Naive thymus-derived CD4-positive, alpha-beta T cell (primary cell): ENCODE measurements around the gene RBM46. TPM values are rescaled to one million over a fixed set of nuclear protein-coding genes. Genes with fewer than 3 reads are reported as not detected.

Source experiments
- ATAC-seq: fragments of 150-1000 bp; cut with Tn5 transposase; 2 replicates; pipeline ENCODE4 v1.10.0; 2021; ENCODE audit warnings: mild to moderate bottlenecking, moderate library complexity
- CTCF ChIA-PET: fragments of 350-600 bp; sonication (Branson Sonifier 250); formaldehyde crosslinking; loops from one replicate; lab custom pipeline; 2021; ENCODE audit warnings: antibody characterized with exemption; lab: Charles Lee
- POLR2A ChIA-PET: fragments of 350-600 bp; sonication (Branson Sonifier 250); formaldehyde crosslinking; loops from one replicate; lab custom pipeline; 2021; ENCODE audit warnings: antibody characterized with exemption, inconsistent platforms; lab: Charles Lee
- DNase-seq, 9 donors: peaks; one replicate each; pipeline versions ENCODE4 v3.0.0 to v3.0.0-alpha.2; 2020 to 2022; ENCODE audit warnings: mixed read lengths in 1 of 9
- H3K27ac ChIP-seq: one replicate; pipeline ENCODE4 v1.7.0; 2013; ENCODE audit warnings: mild to moderate bottlenecking, low read depth, low read length, moderate library complexity
- H3K27me3 ChIP-seq, 2 donors: one replicate each; pipeline ENCODE4 v1.7.0; 2013; ENCODE audit warnings: low read length in 2 of 2, mild to moderate bottlenecking in 2 of 2, moderate library complexity in 2 of 2; ENCODE audit not compliant: control insufficient read depth in 2 of 2, insufficient read depth in 2 of 2
- H3K36me3 ChIP-seq, 3 experiments: 1 replicate in 2 of 3; 2 replicates in 1 of 3; pipeline ENCODE4 v1.7.0; 2013; ENCODE audit warnings: low read length in 3 of 3, mild to moderate bottlenecking in 3 of 3, moderate library complexity in 1 of 3; ENCODE audit not compliant: insufficient read depth in 3 of 3, control insufficient read depth in 2 of 3
- H3K4me1 ChIP-seq, 2 donors: one replicate each; pipeline ENCODE4 v1.7.0; 2013; ENCODE audit warnings: low read length in 2 of 2, mild to moderate bottlenecking in 2 of 2, moderate library complexity in 1 of 2; ENCODE audit not compliant: control insufficient read depth in 2 of 2, insufficient read depth in 2 of 2
- H3K4me3 ChIP-seq: 2 replicates; pipeline ENCODE4 v1.7.0; 2013; ENCODE audit warnings: mild to moderate bottlenecking, low read length
- H3K9me3 ChIP-seq, 3 experiments: 1 replicate in 2 of 3; 2 replicates in 1 of 3; pipeline ENCODE4 v1.7.0; 2013; ENCODE audit warnings: low read length in 3 of 3; ENCODE audit not compliant: control insufficient read depth in 2 of 3
- H3K27ac Mint-ChIP-seq, 9 donors: one replicate each; pipeline ENCODE4 v1.8.0; 2020 to 2022; ENCODE audit warnings: mixed read lengths in 9 of 9, mild to moderate bottlenecking in 8 of 9, moderate library complexity in 5 of 9, inconsistent platforms in 2 of 9
- H3K27me3 Mint-ChIP-seq, 5 donors: one replicate each; pipeline ENCODE4 v1.8.0; 2021 to 2022; ENCODE audit warnings: mixed read lengths in 5 of 5, mild to moderate bottlenecking in 1 of 5
- H3K36me3 Mint-ChIP-seq, 5 donors: one replicate each; pipeline ENCODE4 v1.8.0; 2020 to 2022; ENCODE audit warnings: mixed read lengths in 5 of 5, mild to moderate bottlenecking in 3 of 5, inconsistent platforms in 1 of 5
- H3K4me1 Mint-ChIP-seq, 7 donors: one replicate each; pipeline ENCODE4 v1.8.0; 2020 to 2022; ENCODE audit warnings: mixed read lengths in 7 of 7, mild to moderate bottlenecking in 3 of 7, inconsistent platforms in 1 of 7
- H3K4me3 Mint-ChIP-seq, 10 donors: one replicate each; pipeline ENCODE4 v1.8.0; 2020 to 2022; ENCODE audit warnings: mild to moderate bottlenecking in 10 of 10, mixed read lengths in 10 of 10, moderate library complexity in 6 of 10, inconsistent platforms in 2 of 10
- H3K9me3 Mint-ChIP-seq, 11 donors: one replicate each; pipeline ENCODE4 v1.8.0; 2020 to 2022; ENCODE audit warnings: mixed read lengths in 11 of 11, mild to moderate bottlenecking in 4 of 11, inconsistent platforms in 1 of 11, moderate library complexity in 1 of 11
- intact Hi-C, 2 donors: fragments of 100-400 bp; cut with micrococcal nuclease; formaldehyde crosslinking; loops; one replicate each; pipeline ENCODE4 v1.15.1; 2023
- polyA plus RNA-seq, 2 donors: library from polyadenylated mRNA; unstranded; fragments of 300-500 nt; fragmentation: Illumina TruSeq; gene quantifications; one replicate each; pipeline ENCODE4 v1.2.3, GENCODE V29; 2021
- total RNA-seq, 6 experiments: library from RNA in 5 of 6; stranded (reverse) in 5 of 6; gene quantifications; 1 replicate in 5 of 6; 2 replicates in 1 of 6; pipeline ENCODE4 v1.2.3 and lab custom pipeline; 2021 to 2026

The RBM46 gene, protein sequence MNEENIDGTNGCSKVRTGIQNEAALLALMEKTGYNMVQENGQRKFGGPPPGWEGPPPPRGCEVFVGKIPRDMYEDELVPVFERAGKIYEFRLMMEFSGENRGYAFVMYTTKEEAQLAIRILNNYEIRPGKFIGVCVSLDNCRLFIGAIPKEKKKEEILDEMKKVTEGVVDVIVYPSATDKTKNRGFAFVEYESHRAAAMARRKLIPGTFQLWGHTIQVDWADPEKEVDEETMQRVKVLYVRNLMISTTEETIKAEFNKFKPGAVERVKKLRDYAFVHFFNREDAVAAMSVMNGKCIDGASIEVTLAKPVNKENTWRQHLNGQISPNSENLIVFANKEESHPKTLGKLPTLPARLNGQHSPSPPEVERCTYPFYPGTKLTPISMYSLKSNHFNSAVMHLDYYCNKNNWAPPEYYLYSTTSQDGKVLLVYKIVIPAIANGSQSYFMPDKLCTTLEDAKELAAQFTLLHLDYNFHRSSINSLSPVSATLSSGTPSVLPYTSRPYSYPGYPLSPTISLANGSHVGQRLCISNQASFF
- total RNA-seq, result not detected
- polyA plus RNA-seq, result not detected
- not detected for total RNA-seq (lab: John Stamatoyannopoulos, UW)

DNA sequence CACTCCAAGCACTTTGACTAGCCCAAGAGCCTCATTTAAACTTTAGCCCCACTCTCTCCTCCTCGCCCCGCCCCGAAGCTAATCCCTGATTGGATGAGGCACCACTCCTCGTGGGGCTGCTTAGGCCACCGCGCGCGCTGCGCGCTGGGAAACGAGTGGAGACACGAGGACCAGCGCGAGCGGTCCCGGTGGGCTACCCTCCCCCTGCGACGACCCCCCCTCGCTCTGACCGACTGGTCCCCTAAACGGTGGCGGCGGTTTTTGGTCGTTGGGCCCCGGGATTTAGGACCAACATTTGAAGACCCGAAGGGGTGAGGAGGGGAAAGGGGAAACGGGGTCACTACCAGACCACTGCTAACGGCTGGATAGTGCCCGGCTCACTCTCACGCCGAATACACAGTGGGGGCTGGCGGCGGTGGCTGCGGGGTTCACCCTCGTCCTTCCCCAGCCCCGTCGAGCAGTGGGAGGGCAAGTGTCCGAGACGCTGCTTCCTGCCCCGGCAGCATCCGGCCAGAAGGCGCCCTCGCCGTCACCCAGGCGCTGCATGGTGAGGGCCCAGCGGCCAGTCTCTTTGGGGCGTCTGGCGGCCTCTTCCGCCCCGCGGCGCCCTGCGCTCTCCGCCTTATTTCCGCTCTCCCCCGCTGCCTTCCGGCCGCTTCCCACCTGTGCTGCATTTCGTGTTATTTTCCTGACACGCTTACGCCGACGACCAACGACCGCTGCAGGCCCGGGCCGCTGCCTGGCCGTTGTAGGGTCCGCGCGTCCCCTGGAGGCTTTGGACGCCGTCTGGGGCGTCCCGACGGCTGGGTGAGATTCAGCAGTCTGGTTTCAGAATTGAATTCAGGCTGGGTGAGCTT is at the start of gene RBM46:
TSS of gene RBM46 (plus strand) at position 147 of the 857 bp plus-strand sequence. CDS start 15,481 bp downstream, outside the sequence.
- no peaks in the 10 kb centered on the region for H3K9me3 ChIP-seq
- no peaks in the 10 kb centered on the region for H3K27me3 ChIP-seq
- Mint-ChIP-seq H3K9me3 (peaks cover 0 to 8% (median 2%) of the 10 kb centered on the region in 11 donors), H3K4me1 (no peaks in the 10 kb centered on the region), H3K36me3 (peaks cover 0 to 1% (median 0%) of the 10 kb centered on the region in 5 donors), H3K27me3 (peaks cover 11 to 34% (median 30%) of the 10 kb centered on the region in 5 donors), H3K27ac (no peak within 1 kb of the TSS), H3K4me3 (no peak within 1 kb of the TSS)
- no peaks in the 10 kb centered on the region for H3K4me1 ChIP-seq
- H3K36me3 ChIP-seq, result no peaks in the 10 kb centered on the region
- POLR2A ChIA-PET, result no interaction called here
- H3K4me3 ChIP-seq, result no peak within 1 kb of the TSS
- DNase-seq, result no peak
- H3K27ac ChIP-seq, result no peak within 1 kb of the TSS
- CTCF ChIA-PET, result no interaction called here
- intact Hi-C loops, result no loop called here
- no peak for ATAC-seq

GRCh38 chr4:154731756-154732155 is 49.3 kb upstream of the RBM46 start:
- H3K27ac Mint-ChIP-seq, result no peak overlapping the region
- peaks cover 15 to 46% (median 28%) of the 10 kb centered on the region in 5 donors for H3K27me3 Mint-ChIP-seq
- no peaks in the 10 kb centered on the region for H3K4me1 ChIP-seq
- no peaks in the 10 kb centered on the region for H3K36me3 Mint-ChIP-seq
- no peak for ATAC-seq
- no peaks in the 10 kb centered on the region for H3K9me3 Mint-ChIP-seq
- H3K9me3 ChIP-seq, result no peaks in the 10 kb centered on the region
- no peaks in the 10 kb centered on the region for H3K27me3 ChIP-seq
- POLR2A ChIA-PET, result no interaction called here
- DNase-seq, result no peak
- intact Hi-C loops, result no loop called here
- no peak overlapping the region for H3K27ac ChIP-seq
- no peaks in the 10 kb centered on the region for H3K36me3 ChIP-seq
- no peak overlapping the region for H3K4me3 ChIP-seq
- no peaks in the 10 kb centered on the region for H3K4me1 Mint-ChIP-seq
- CTCF ChIA-PET, result no interaction called here
- H3K4me3 Mint-ChIP-seq, result no peak overlapping the region

GRCh38 chr4:154732669-154733068 is 48.4 kb upstream of the RBM46 start:
- Histone ChIP-seq H3K27me3 (no peaks in the 10 kb centered on the region), H3K36me3 (no peaks in the 10 kb centered on the region), H3K27ac (no peak overlapping the region), H3K4me1 (no peaks in the 10 kb centered on the region), H3K4me3 (no peak overlapping the region), H3K9me3 (no peaks in the 10 kb centered on the region)
- ChIA-PET CTCF (no interaction called here), POLR2A (no interaction called here)
- H3K4me1 Mint-ChIP-seq, result no peaks in the 10 kb centered on the region
- H3K27me3 Mint-ChIP-seq, result peaks cover 15 to 38% (median 24%) of the 10 kb centered on the region in 5 donors
- H3K9me3 Mint-ChIP-seq, result no peaks in the 10 kb centered on the region
- no peak for DNase-seq
- no peak overlapping the region for H3K4me3 Mint-ChIP-seq
- intact Hi-C loops, result no loop called here
- no peak overlapping the region for H3K27ac Mint-ChIP-seq
- no peak for ATAC-seq
- no peaks in the 10 kb centered on the region for H3K36me3 Mint-ChIP-seq

- no peaks in the 10 kb centered on the region for H3K27me3 ChIP-seq
- H3K4me1 ChIP-seq, result no peaks in the 10 kb centered on the region
- H3K4me3 Mint-ChIP-seq, result no peak overlapping the region
- H3K27me3 Mint-ChIP-seq, result peaks cover 36 to 57% (median 46%) of the 10 kb centered on the region in 5 donors
- intact Hi-C loops, result no loop called here
- no peaks in the 10 kb centered on the region for H3K36me3 Mint-ChIP-seq
- ATAC-seq (no peak), DNase-seq (no peak)
- peaks cover 0 to 8% (median 3%) of the 10 kb centered on the region in 7 donors for H3K4me1 Mint-ChIP-seq
- H3K27ac Mint-ChIP-seq, result no peak overlapping the region
- POLR2A ChIA-PET, result no interaction called here
- no peaks in the 10 kb centered on the region for H3K9me3 ChIP-seq
- no peaks in the 10 kb centered on the region for H3K36me3 ChIP-seq
- H3K4me3 ChIP-seq, result no peak overlapping the region
- H3K9me3 Mint-ChIP-seq, result no peaks in the 10 kb centered on the region
- no peak overlapping the region for H3K27ac ChIP-seq
- CTCF ChIA-PET, result no interaction called here
These were observed 44.3 kb upstream of the RBM46 start for GRCh38 chr4:154736770-154737169.

DNA sequence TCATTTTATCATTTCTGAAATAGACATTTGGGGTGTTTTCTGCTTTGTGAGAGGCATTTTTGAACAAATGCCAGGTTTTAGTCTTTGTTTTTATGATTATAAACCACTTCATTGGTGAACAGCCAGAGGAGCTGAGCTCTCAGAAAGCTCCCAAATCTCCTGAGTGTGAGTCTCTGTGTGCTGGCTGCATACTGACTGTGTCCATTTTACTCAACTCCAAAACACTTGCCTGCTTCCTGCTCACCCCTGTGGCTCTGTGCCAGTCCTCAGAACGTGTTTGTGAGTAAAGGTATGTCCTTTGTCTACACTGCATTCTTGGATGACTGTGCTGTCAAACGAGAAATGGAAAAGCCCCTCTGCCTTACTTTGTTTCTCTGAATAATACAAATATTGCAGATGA is 42.6 kb upstream of the RBM46 start:
- no peak overlapping the region for H3K4me3 ChIP-seq
- H3K4me1 Mint-ChIP-seq, result peaks cover 4 to 21% (median 12%) of the 10 kb centered on the region in 7 donors
- DNase-seq (no peak), ATAC-seq (no peak)
- no peaks in the 10 kb centered on the region for H3K9me3 ChIP-seq
- H3K27me3 ChIP-seq, result no peaks in the 10 kb centered on the region
- intact Hi-C loops, result no loop called here
- peaks cover 0 to 1% (median 0%) of the 10 kb centered on the region in 11 donors for H3K9me3 Mint-ChIP-seq
- H3K27ac ChIP-seq, result no peak overlapping the region
- H3K4me1 ChIP-seq, result no peaks in the 10 kb centered on the region
- H3K36me3 Mint-ChIP-seq, result no peaks in the 10 kb centered on the region
- H3K27me3 Mint-ChIP-seq, result peaks cover 41 to 63% (median 51%) of the 10 kb centered on the region in 5 donors
- no peak overlapping the region for H3K27ac Mint-ChIP-seq
- H3K4me3 Mint-ChIP-seq, result no peak overlapping the region
- H3K36me3 ChIP-seq, result no peaks in the 10 kb centered on the region
- ChIA-PET CTCF (no interaction called here), POLR2A (no interaction called here)

- Mint-ChIP-seq H3K4me1 (peaks cover 8 to 27% (median 17%) of the 10 kb centered on the region in 7 donors), H3K9me3 (peaks cover 0 to 3% (median 0%) of the 10 kb centered on the region in 11 donors), H3K27ac (no peak overlapping the region), H3K27me3 (peaks cover 44 to 63% (median 49%) of the 10 kb centered on the region in 5 donors), H3K36me3 (no peaks in the 10 kb centered on the region), H3K4me3 (no peak overlapping the region)
- intact Hi-C loops, result no loop called here
- ChIA-PET POLR2A (no interaction called here), CTCF (no interaction called here)
- Histone ChIP-seq H3K9me3 (no peaks in the 10 kb centered on the region), H3K27ac (no peak overlapping the region), H3K36me3 (no peaks in the 10 kb centered on the region), H3K27me3 (peaks cover 0 to 6% of the 10 kb centered on the region in 2 donors), H3K4me1 (no peaks in the 10 kb centered on the region), H3K4me3 (no peak overlapping the region)
- no peak for DNase-seq
- no peak for ATAC-seq
These were observed 42.0 kb upstream of the RBM46 start for GRCh38 chr4:154739111-154739510.
